Measurements from ENCODE around the gene SRRM3. TPM values are rescaled to one million over a fixed set of nuclear protein-coding genes. Genes with fewer than 3 reads are reported as not detected.

Gene SRRM3
- polyA plus RNA-seq, 1 experiment = 0.80 TPM

- H3K36me3 ChIP-seq (ENCODE audit: control insufficient read depth, insufficient read depth, low read length) = no peaks in the 10 kb centered on the region
- CTCF ChIA-PET = interaction anchor here (0.5 to 3.1 kb wide), 2 partner anchors 11 to 126 kb away, joined by 5 to 25 read pairs; no protein-coding TSS in a partner anchor
Measured at GRCh38 chr7:76189276-76189675, 12.4 kb upstream of the SRRM3 start.

GRCh38 chr7:76191783-76192240, 9.9 kb upstream of the SRRM3 start:
- ChIA-PET POLR2A (no interaction called here), CTCF (interaction anchor here (0.8 to 2.1 kb wide), 2 partner anchors 14 to 122 kb away, joined by 4 to 7 read pairs; no protein-coding TSS in a partner anchor)
- Histone ChIP-seq H3K36me3 (ENCODE audit: control insufficient read depth, insufficient read depth, low read length) (no peaks in the 10 kb centered on the region), H3K27me3 (ENCODE audit: control insufficient read depth, insufficient read depth, low read length) (peaks cover 4% of the 10 kb centered on the region), H3K4me3 (ENCODE audit: low read depth, low read length) (no peak overlapping the region)
- TF ChIP-seq CTCF (IDR thresholded peaks at IDR 0.05; ENCODE audit: insufficient read depth, low read depth, low read length) = no peak
- no peak for DNase-seq (ENCODE audit: low read depth)

More at GRCh38 chr7:76189276-76189675, 12.4 kb upstream of the SRRM3 start:
- Histone ChIP-seq H3K27me3 (ENCODE audit: control insufficient read depth, insufficient read depth, low read length) (peaks cover 4% of the 10 kb centered on the region), H3K4me3 (ENCODE audit: low read depth, low read length) (no peak overlapping the region)
- TF ChIP-seq CTCF (IDR thresholded peaks at IDR 0.05; ENCODE audit: insufficient read depth, low read depth, low read length) = no peak
- no peak for DNase-seq (ENCODE audit: low read depth)
- POLR2A ChIA-PET = no interaction called here

GRCh38 chr7:76193466-76193865, 8.2 kb upstream of the SRRM3 start:
- Histone ChIP-seq H3K36me3 (ENCODE audit: control insufficient read depth, insufficient read depth, low read length) (no peaks in the 10 kb centered on the region), H3K4me3 (ENCODE audit: low read depth, low read length) (no peak overlapping the region), H3K27me3 (ENCODE audit: control insufficient read depth, insufficient read depth, low read length) (peaks cover 4% of the 10 kb centered on the region)
- TF ChIP-seq CTCF (IDR thresholded peaks at IDR 0.05; ENCODE audit: insufficient read depth, low read depth, low read length) = no peak
- no peak for DNase-seq (ENCODE audit: low read depth)
- ChIA-PET CTCF (interaction anchor here (1.3 kb wide), 1 partner anchor 15 kb away, joined by 4 read pairs; no protein-coding TSS in a partner anchor), POLR2A (no interaction called here)

- CTCF ChIA-PET = interaction anchor here (1.3 kb wide), 1 partner anchor 16 kb away, joined by 4 read pairs; no protein-coding TSS in a partner anchor
- DNase-seq (ENCODE audit: low read depth) = no peak
- no peaks in the 10 kb centered on the region for H3K36me3 ChIP-seq (ENCODE audit: control insufficient read depth, insufficient read depth, low read length)
- peaks cover 4% of the 10 kb centered on the region for H3K27me3 ChIP-seq (ENCODE audit: control insufficient read depth, insufficient read depth, low read length)
- POLR2A ChIA-PET = no interaction called here
- TF ChIP-seq CTCF (IDR thresholded peaks at IDR 0.05; ENCODE audit: insufficient read depth, low read depth, low read length) = no peak
- H3K4me3 ChIP-seq (ENCODE audit: low read depth, low read length) = no peak overlapping the region
Measured at GRCh38 chr7:76193883-76194282, 7.8 kb upstream of the SRRM3 start.

- CTCF ChIA-PET = interaction anchor here (0.8 kb wide), 1 partner anchor 39 kb away, joined by 3 read pairs; no protein-coding TSS in a partner anchor
- Histone ChIP-seq H3K4me3 (ENCODE audit: low read depth, low read length) (no peak overlapping the region), H3K27me3 (ENCODE audit: control insufficient read depth, insufficient read depth, low read length) (peaks cover 4% of the 10 kb centered on the region), H3K36me3 (ENCODE audit: control insufficient read depth, insufficient read depth, low read length) (no peaks in the 10 kb centered on the region)
- POLR2A ChIA-PET = interaction anchor here (0.7 kb wide), 1 partner anchor 225 kb away, joined by 7 read pairs; no protein-coding TSS in a partner anchor
- DNase-seq (ENCODE audit: low read depth) = no peak
- no peak for TF ChIP-seq CTCF (IDR thresholded peaks at IDR 0.05; ENCODE audit: insufficient read depth, low read depth, low read length)
Measured at GRCh38 chr7:76196786-76197185, 4.9 kb upstream of the SRRM3 start.

All from BJ (cell line).